ENCODE measurements around the gene ACADS. TPM values are rescaled to one million over a fixed set of nuclear protein-coding genes. Genes with fewer than 3 reads are reported as not detected.

Gene ACADS
- total RNA-seq, 1 donor from 2014 or later = 33.0 TPM

Other genes starting within 250 kb of the ACADS start
- 158 TPM for gene DYNLL1, start 229.7 kb upstream of the ACADS start, total RNA-seq
- 45.9 TPM for gene COQ5, start 196.7 kb upstream of the ACADS start, total RNA-seq
- gene RNF10, start 191.5 kb upstream of the ACADS start, total RNA-seq = 172 TPM
- gene POP5, start 144.4 kb upstream of the ACADS start, total RNA-seq = 23.2 TPM
- 0.51 TPM for gene CABP1, start 85.2 kb upstream of the ACADS start, total RNA-seq
- gene MLEC, start 38.7 kb upstream of the ACADS start, total RNA-seq = 67.1 TPM
- gene UNC119B, start 15.4 kb upstream of the ACADS start, total RNA-seq = 15.1 TPM
- 15.9 TPM for gene SPPL3, start 178.5 kb downstream of the ACADS start, total RNA-seq